GM18870 (cell line): ENCODE measurements around the gene TRAPPC1.

ENCODE experiments used
- ATAC-seq: cut with Tn5 transposase; IDR thresholded peaks from one replicate; pipeline ENCODE4 v1.9.1; 2021; ENCODE audit warnings: moderate library complexity; ENCODE audit not compliant: unreplicated experiment

TRAPPC1 gene

GRCh38 chr17:7903154-7904103 is 28.3 kb downstream of the TRAPPC1 start:
- no peak for ATAC-seq

DNA sequence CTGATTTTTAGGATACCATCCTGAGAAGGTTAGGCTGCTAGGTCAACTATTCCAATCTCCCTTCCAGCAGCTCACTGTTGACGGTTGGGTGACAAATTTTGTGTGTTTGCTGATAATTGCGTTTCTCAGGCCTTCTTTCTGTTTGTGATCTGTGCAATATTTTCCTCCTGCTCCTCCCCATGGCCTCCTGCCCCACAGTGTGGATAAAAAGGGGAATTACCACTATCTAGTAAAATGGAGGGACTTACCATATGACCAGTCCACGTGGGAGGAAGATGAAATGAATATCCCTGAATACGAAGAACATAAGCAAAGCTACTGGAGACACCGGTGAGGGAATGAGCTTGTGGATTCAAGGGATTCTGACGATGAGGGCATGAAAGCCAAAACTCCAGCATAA is 34.0 kb downstream of the TRAPPC1 start:
- no peak for ATAC-seq

DNA sequence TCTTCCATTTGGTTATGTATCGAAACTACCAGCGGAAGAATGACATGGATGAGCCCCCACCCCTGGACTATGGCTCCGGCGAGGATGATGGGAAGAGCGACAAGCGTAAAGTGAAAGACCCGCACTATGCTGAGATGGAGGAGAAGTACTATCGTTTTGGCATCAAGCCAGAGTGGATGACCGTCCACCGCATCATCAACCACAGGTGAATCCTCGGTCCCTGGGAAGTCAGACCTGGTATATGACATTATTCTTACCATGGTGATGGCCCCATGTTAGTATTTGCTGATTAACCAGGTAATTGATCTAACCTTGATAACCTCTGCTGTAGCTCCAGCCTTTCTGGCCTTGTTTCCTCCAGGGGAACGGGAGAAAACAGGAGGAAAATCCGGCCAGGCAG is 34.7 kb downstream of the TRAPPC1 start:
- no peak for ATAC-seq

DNA sequence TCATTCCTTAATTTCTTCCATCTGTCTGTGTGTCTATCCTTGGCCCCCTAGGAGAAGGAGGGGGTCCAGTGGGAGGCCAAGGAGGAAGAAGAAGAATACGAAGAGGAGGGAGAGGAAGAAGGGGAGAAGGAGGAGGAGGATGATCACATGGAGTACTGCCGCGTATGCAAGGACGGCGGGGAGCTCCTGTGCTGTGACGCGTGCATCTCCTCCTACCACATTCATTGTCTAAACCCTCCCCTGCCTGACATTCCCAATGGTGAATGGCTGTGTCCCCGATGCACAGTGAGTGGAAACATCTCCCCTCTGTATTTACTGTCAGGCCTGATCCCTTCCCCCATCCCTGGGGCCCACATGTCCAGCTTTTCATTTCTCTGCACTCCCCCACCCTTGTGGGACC is 36.9 kb downstream of the TRAPPC1 start:
- ATAC-seq: no peak

- no peak for ATAC-seq
Observed at GRCh38 chr17:7894226-7894625, 37.5 kb downstream of the TRAPPC1 start.

- ATAC-seq: no peak
Observed at GRCh38 chr17:7893187-7893880, 38.4 kb downstream of the TRAPPC1 start.

DNA sequence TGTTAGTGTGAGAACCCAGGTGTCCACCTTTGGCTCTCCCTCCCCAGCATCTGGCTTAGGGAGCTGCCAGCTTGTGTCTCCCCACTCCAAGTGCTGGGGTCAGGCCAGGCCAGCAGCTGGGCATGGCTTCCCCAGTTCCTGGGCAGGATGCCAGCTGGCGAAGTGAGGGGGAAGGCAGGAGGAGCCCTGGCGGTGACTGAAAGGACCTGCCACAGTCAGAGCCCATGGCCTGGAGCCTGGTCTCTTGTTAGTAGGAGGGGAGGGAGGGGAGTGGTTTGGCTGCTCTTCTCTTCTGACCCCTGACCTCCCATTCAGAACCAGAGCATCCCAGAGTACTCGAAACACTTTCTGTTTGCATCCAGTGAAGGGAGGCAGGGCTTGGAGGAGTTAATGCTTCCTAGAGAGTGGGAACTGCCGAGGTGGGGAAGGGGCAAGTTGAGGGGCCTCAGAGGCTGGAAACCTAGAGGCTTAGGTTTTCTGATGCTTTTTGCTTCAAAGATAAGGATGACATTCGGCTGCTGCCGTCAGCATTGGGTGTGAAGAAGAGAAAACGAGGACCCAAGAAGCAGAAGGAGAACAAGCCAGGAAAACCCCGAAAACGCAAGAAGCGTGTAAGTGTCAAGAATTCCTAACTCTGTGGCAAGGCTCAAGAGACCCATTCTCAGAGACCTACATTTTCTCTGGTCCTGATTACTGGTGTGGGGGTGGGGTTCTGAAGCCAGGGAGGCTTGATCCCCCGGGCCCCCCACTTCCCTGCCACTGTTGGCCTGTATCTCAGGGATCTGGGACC is 42.4 kb downstream of the TRAPPC1 start:
- no peak for ATAC-seq

GRCh38 chr17:7888184-7888920 is 43.4 kb downstream of the TRAPPC1 start, which contains the start of gene CHD3:
CHD3 (plus strand) TSS chr17:7888789; CDS start chr17:7889001, 212 bp downstream.
- no peak for ATAC-seq

DNA sequence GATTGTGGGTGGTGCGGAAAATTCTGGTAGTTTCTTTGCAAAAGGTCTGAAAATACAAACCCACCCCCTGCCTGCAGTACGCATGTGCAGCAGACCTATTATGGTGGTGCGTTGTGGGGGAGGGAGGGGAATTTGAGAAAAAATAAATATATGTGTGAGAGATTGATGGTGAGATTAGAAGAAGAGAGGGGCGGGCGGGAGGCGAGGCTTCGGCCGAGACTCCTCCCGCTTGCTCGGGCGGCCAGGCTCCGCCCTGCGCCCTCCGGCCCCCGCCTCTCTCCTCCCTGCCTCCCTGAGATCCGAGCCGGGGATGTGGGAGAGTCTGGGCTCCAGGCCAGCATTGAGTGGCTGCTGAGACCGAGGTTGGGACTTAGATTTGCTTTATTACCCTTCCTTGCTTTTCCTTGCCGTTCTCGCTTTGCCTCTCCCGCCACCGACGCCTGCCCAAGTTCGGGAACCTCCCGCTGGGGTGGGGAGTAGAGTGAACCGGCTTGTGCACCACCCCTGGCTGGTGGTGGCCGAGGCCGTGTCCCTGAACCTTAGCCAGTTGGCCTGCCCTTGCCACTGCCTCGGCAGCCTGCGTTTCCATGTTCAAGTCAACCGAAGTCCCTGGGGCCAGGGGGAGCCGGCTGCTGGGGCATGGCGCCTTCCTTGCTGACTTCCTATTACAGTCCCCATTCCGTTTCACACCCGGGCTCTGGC is 44.1 kb downstream of the TRAPPC1 start:
- no peak for ATAC-seq

DNA sequence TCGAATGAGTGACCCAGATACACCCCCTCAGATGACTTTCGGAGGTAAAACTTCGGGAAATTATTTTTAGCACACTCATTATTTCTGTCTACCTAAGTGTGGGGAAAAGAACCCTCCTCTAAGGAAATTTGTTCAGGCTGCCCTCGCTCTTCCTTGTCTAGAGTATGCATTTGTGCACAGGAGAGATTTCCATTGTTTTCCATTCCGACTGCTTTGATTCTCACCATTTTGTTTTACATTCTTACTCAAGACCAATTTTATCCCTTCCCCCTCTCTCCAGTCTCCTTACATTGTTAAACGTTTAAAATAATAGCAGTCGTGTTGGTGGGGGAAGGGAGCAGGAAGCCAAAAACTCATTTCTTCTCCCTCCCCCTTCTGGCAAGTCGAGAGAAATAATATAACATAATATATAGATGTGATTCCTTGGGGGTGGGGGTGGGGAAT is 44.7 kb downstream of the TRAPPC1 start:
- ATAC-seq: no peak

- no peak for ATAC-seq
Observed at GRCh38 chr17:7886227-7887037, 45.3 kb downstream of the TRAPPC1 start.

- ATAC-seq: no peak
Observed at GRCh38 chr17:7885367-7886226, 46.1 kb downstream of the TRAPPC1 start.

- ATAC-seq: no peak
Observed at GRCh38 chr17:7884581-7885366, 47.0 kb downstream of the TRAPPC1 start.

GRCh38 chr17:7883781-7884386 is 47.9 kb downstream of the TRAPPC1 start:
- ATAC-seq: no peak

GRCh38 chr17:7882629-7883028 is 49.1 kb downstream of the TRAPPC1 start:
- ATAC-seq: no peak

DNA sequence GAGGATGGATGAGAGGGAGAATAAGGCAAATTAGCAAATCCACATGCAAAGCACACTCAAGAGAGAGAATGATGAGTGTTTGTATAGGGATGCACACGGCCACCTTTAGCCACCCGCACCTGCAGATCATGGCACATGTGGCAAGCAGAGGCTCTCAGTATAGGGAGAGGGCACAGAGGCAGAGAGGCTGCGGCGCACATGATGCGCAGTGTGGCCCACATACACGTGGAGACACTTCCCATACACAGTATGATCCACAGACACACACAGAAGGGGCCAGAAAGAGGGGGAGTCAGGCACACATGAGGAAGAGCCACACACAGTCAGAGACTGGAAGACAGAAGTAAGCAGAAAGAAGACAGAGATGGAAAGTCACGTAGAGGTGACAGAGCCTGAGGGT is 49.7 kb downstream of the TRAPPC1 start:
- no peak for ATAC-seq
